Endothelial cell (in vitro differentiated cells): ENCODE measurements around the gene C6orf163. TPM values are rescaled to one million over a fixed set of nuclear protein-coding genes. Genes with fewer than 3 reads are reported as not detected.
"Not testable (repeated sequence)": the region's sequence is repeated elsewhere in the genome, so short reads cannot be mapped to it uniquely, and the experiment has no call there.

Source experiments
- DNase-seq: peaks from one replicate; pipeline ENCODE4 v3.0.0; 2021; ENCODE audit warnings: low spot score
- H3K27ac Mint-ChIP-seq: one replicate; pipeline ENCODE4 v1.8.0; 2021; ENCODE audit warnings: mixed read lengths, inconsistent platforms; ENCODE audit not compliant: unreplicated experiment
- H3K27me3 Mint-ChIP-seq: one replicate; pipeline ENCODE4 v1.8.0; 2021; ENCODE audit warnings: mild to moderate bottlenecking, moderate library complexity, mixed read lengths, inconsistent platforms; ENCODE audit not compliant: unreplicated experiment
- H3K36me3 Mint-ChIP-seq: one replicate; pipeline ENCODE4 v1.8.0; 2021; ENCODE audit warnings: mild to moderate bottlenecking, low read depth, mixed read lengths, inconsistent platforms; ENCODE audit not compliant: unreplicated experiment
- H3K4me1 Mint-ChIP-seq: one replicate; pipeline ENCODE4 v1.8.0; 2021; ENCODE audit warnings: mild to moderate bottlenecking, mixed read lengths, inconsistent platforms; ENCODE audit not compliant: unreplicated experiment
- H3K4me3 Mint-ChIP-seq: one replicate; pipeline ENCODE4 v1.8.0; 2021; ENCODE audit warnings: mild to moderate bottlenecking, mixed read lengths, inconsistent platforms; ENCODE audit not compliant: unreplicated experiment
- H3K9me3 Mint-ChIP-seq: one replicate; pipeline ENCODE4 v1.8.0; 2021; ENCODE audit warnings: mixed read lengths, inconsistent platforms; ENCODE audit not compliant: unreplicated experiment
- CTCF ChIP-seq: fragments of 200-600 bp; sonication (generic); IDR thresholded peaks from one replicate; pipeline ENCODE4 v1.5.0; 2021; ENCODE audit warnings: antibody characterized with exemption; ENCODE audit not compliant: unreplicated experiment
- total RNA-seq: library from RNA; stranded (reverse); fragmentation: NEBNext Ultra II Directional; extraction: Animal tissue kit (Norgen Biotek cat#: 25700); gene quantifications from one replicate; pipeline ENCODE4 v1.2.1, GENCODE V29; 2021; ENCODE audit not compliant: unreplicated experiment

The C6orf163 gene
- total RNA-seq, 1 donor from 2014 or later, result 4.0 TPM

- Mint-ChIP-seq H3K27me3 (peaks cover 3% of the 10 kb centered on the region), H3K4me3 (no peak overlapping the region)
These were observed 29.5 kb upstream of the C6orf163 start for GRCh38 chr6:87315071-87315470.

GRCh38 chr6:87319271-87319987 lies 25.2 kb upstream of the C6orf163 start:
- no peak overlapping the region for H3K4me3 Mint-ChIP-seq
- TF ChIP-seq CTCF, result no peak
- no peaks in the 10 kb centered on the region for H3K9me3 Mint-ChIP-seq
- H3K27me3 Mint-ChIP-seq, result peaks cover 2% of the 10 kb centered on the region
- H3K27ac Mint-ChIP-seq, result no peak overlapping the region
- H3K4me1 Mint-ChIP-seq, result peaks cover 4% of the 10 kb centered on the region
- no peak for DNase-seq
- H3K36me3 Mint-ChIP-seq, result no peaks in the 10 kb centered on the region

More at GRCh38 chr6:87315071-87315470, 29.5 kb upstream of the C6orf163 start:
- Mint-ChIP-seq H3K9me3 (no peaks in the 10 kb centered on the region), H3K36me3 (no peaks in the 10 kb centered on the region), H3K27ac (no peak overlapping the region), H3K4me1 (no peaks in the 10 kb centered on the region)
- TF ChIP-seq CTCF, result no peak
- DNase-seq, result no peak

GRCh38 chr6:87322304-87323212 lies 22.1 kb upstream of the C6orf163 start, which contains the start of gene SMIM8:
TSS of gene SMIM8 (plus strand) at chr6:87322588. CDS start at chr6:87337032, 14,444 bp downstream.
- Mint-ChIP-seq H3K4me3 (peak within 1 kb of the TSS; percentile 99), H3K36me3 (no peaks in the 10 kb centered on the region), H3K4me1 (peaks cover 4% of the 10 kb centered on the region), H3K9me3 (no peaks in the 10 kb centered on the region), H3K27me3 (no peaks in the 10 kb centered on the region), H3K27ac (peak within 1 kb of the TSS; percentile 80)
- peak; percentile 92 for DNase-seq
- peak; percentile 94 for TF ChIP-seq CTCF

- not testable (repeated sequence) for DNase-seq, H3K4me3 Mint-ChIP-seq, H3K4me1 Mint-ChIP-seq, H3K27me3 Mint-ChIP-seq, H3K27ac Mint-ChIP-seq, H3K9me3 Mint-ChIP-seq, H3K36me3 Mint-ChIP-seq
These were observed 20.7 kb upstream of the C6orf163 start for GRCh38 chr6:87323880-87324279.

- Mint-ChIP-seq H3K4me1 (peaks cover 15% of the 10 kb centered on the region), H3K27me3 (peaks cover 2% of the 10 kb centered on the region), H3K36me3 (peaks cover 10% of the 10 kb centered on the region), H3K4me3 (no peak overlapping the region), H3K9me3 (no peaks in the 10 kb centered on the region), H3K27ac (no peak overlapping the region)
- no peak for TF ChIP-seq CTCF
- no peak for DNase-seq
These were observed 13.7 kb upstream of the C6orf163 start for GRCh38 chr6:87330961-87331360.
